Endometrium (tissue), 2 donors: Measurements from ENCODE around the gene PFKFB1.

Source experiments
- FAIRE-seq: peaks from 2 replicates; lab custom pipeline; 2012; peaks lifted over from hg19 to GRCh38; lab: Jason Lieb, UNC
- donor health status: control.
- donor health status: control.

Gene PFKFB1

GRCh38 chrX:54922547-54922946 lies 71.4 kb downstream of the PFKFB1 start:
- no peak for FAIRE-seq

- FAIRE-seq, result no peak
Measured at GRCh38 chrX:54921427-54922021, 72.5 kb downstream of the PFKFB1 start.

- FAIRE-seq, result no peak
Measured at GRCh38 chrX:54920610-54921426, 73.2 kb downstream of the PFKFB1 start, which contains the start of gene TRO. Gene TRO (plus strand): TSS chrX:54920824. CDS start chrX:54922247, 1,423 bp downstream.

GRCh38 chrX:54909941-54910340 lies 84.0 kb downstream of the PFKFB1 start:
- no peak for FAIRE-seq

- FAIRE-seq, result no peak
Measured at GRCh38 chrX:54894159-54894558, 99.8 kb downstream of the PFKFB1 start.

GRCh38 chrX:54891573-54891972 lies 102.4 kb downstream of the PFKFB1 start:
- FAIRE-seq, result no peak

- FAIRE-seq, result no peak
Measured at GRCh38 chrX:54885740-54886139, 108.2 kb downstream of the PFKFB1 start.
